Neural crest cell (in vitro differentiated cells): Measurements from ENCODE around the gene PRKD2. TPM values are rescaled to one million over a fixed set of nuclear protein-coding genes. Genes with fewer than 3 reads are reported as not detected.

ENCODE experiments used
- DNase-seq: peaks from one replicate; pipeline ENCODE4 v3.0.0; 2021; ENCODE audit warnings: low read depth, mixed read lengths, low spot score
- H3K27ac Mint-ChIP-seq: one replicate; pipeline ENCODE4 v1.8.0; 2021; ENCODE audit warnings: mild to moderate bottlenecking, mixed read lengths; ENCODE audit not compliant: unreplicated experiment
- H3K27me3 Mint-ChIP-seq: 2 replicates; pipeline ENCODE4 v1.8.0; 2021; ENCODE audit warnings: low read depth, mild to moderate bottlenecking, mixed read lengths
- H3K36me3 Mint-ChIP-seq: 2 replicates; pipeline ENCODE4 v1.8.0; 2021; ENCODE audit warnings: low read depth, mild to moderate bottlenecking, mixed read lengths
- H3K4me1 Mint-ChIP-seq: 2 replicates; pipeline ENCODE4 v1.8.0; 2021; ENCODE audit warnings: mixed read lengths
- H3K4me3 Mint-ChIP-seq: one replicate; pipeline ENCODE4 v1.8.0; 2021; ENCODE audit warnings: mild to moderate bottlenecking, mixed read lengths
- H3K9me3 Mint-ChIP-seq: 2 replicates; pipeline ENCODE4 v1.8.0; 2021; ENCODE audit warnings: mixed read lengths
- CTCF ChIP-seq: fragments of 200-600 bp; sonication (generic); conservative IDR thresholded peaks from 2 replicates; pipeline ENCODE4 v1.5.0; 2021; ENCODE audit warnings: antibody characterized with exemption, mild to moderate bottlenecking
- total RNA-seq: library from RNA; stranded (reverse); gene quantifications from 2 replicates; pipeline ENCODE4 v1.2.1, GENCODE V29; 2021

Gene PRKD2
- total RNA-seq, 1 donor from 2014 or later: 55.5 TPM

GRCh38 chr19:46634656-46635218, 82.2 kb downstream of the PRKD2 start:
- Mint-ChIP-seq H3K27ac (no peak overlapping the region), H3K4me1 (peaks cover 22% of the 10 kb centered on the region), H3K36me3 (no peaks in the 10 kb centered on the region), H3K27me3 (peaks cover 40% of the 10 kb centered on the region), H3K9me3 (no peaks in the 10 kb centered on the region), H3K4me3 (no peak overlapping the region)
- DNase-seq: no peak
- no peak for TF ChIP-seq CTCF

- H3K4me1 Mint-ChIP-seq: peaks cover 22% of the 10 kb centered on the region
- DNase-seq: peak; percentile 77
- no peak for TF ChIP-seq CTCF
- no peak overlapping the region for H3K27ac Mint-ChIP-seq
- no peaks in the 10 kb centered on the region for H3K36me3 Mint-ChIP-seq
- no peak overlapping the region for H3K4me3 Mint-ChIP-seq
- H3K27me3 Mint-ChIP-seq: peaks cover 38% of the 10 kb centered on the region
- no peaks in the 10 kb centered on the region for H3K9me3 Mint-ChIP-seq
Measured at GRCh38 chr19:46634045-46634655, 82.8 kb downstream of the PRKD2 start.

- peaks cover 22% of the 10 kb centered on the region for H3K4me1 Mint-ChIP-seq
- no peaks in the 10 kb centered on the region for H3K9me3 Mint-ChIP-seq
Measured at GRCh38 chr19:46633130-46633529, 83.8 kb downstream of the PRKD2 start.

GRCh38 chr19:46631481-46631880, 85.4 kb downstream of the PRKD2 start:
- no peak for TF ChIP-seq CTCF
- no peak overlapping the region for H3K27ac Mint-ChIP-seq

More at GRCh38 chr19:46633130-46633529, 83.8 kb downstream of the PRKD2 start:
- H3K27me3 Mint-ChIP-seq: peaks cover 38% of the 10 kb centered on the region
- H3K36me3 Mint-ChIP-seq: no peaks in the 10 kb centered on the region
- no peak overlapping the region for H3K27ac Mint-ChIP-seq
- no peak for TF ChIP-seq CTCF
- no peak overlapping the region for H3K4me3 Mint-ChIP-seq
- no peak for DNase-seq

GRCh38 chr19:46630586-46631205, 86.2 kb downstream of the PRKD2 start:
- Mint-ChIP-seq H3K9me3 (no peaks in the 10 kb centered on the region), H3K4me1 (peaks cover 22% of the 10 kb centered on the region), H3K27me3 (peaks cover 38% of the 10 kb centered on the region), H3K36me3 (no peaks in the 10 kb centered on the region), H3K4me3 (no peak overlapping the region), H3K27ac (no peak overlapping the region)
- DNase-seq: no peak
- TF ChIP-seq CTCF: no peak

More at GRCh38 chr19:46631481-46631880, 85.4 kb downstream of the PRKD2 start:
- Mint-ChIP-seq H3K4me3 (no peak overlapping the region), H3K36me3 (no peaks in the 10 kb centered on the region), H3K9me3 (no peaks in the 10 kb centered on the region), H3K4me1 (peaks cover 22% of the 10 kb centered on the region), H3K27me3 (peaks cover 38% of the 10 kb centered on the region)
- DNase-seq: no peak
